PC-3 (cell line): ENCODE data around the gene PRPSAP2. TPM values are rescaled to one million over a fixed set of nuclear protein-coding genes. Genes with fewer than 3 reads are reported as not detected.

Experiments
- ATAC-seq: fragments of 200-7000 bp; cut with Tn5 transposase; 2 replicates; pipeline ENCODE4 v1.9.1; 2020; ENCODE audit warnings: mild to moderate bottlenecking, moderate library complexity
- BruUV-seq: library from RNA; stranded (reverse); fragments of 400-500 nt; replicated peaks from 2 replicates; lab custom pipeline; 2021; lab: Mats Ljungman, UMichigan
- CTCF ChIA-PET: fragments of 300-600 bp; sonication (Branson Sonifier 250); formaldehyde crosslinking; loops from one replicate; lab custom pipeline; 2022; ENCODE audit warnings: antibody characterized with exemption; lab: Charles Lee
- POLR2A ChIA-PET: fragments of 300-600 bp; sonication (Branson Sonifier 250); formaldehyde crosslinking; loops from one replicate; lab custom pipeline; 2022; ENCODE audit warnings: antibody characterized with exemption; ENCODE audit not compliant: unreplicated experiment; lab: Charles Lee
- DNase-seq: peaks from one replicate; pipeline ENCODE4 v3.0.0-alpha.2; 2015
- H2AFZ ChIP-seq: fragments of 300-600 bp; sonication (generic); 2 replicates; pipeline ENCODE4 v1.6.0; 2016; ENCODE audit warnings: antibody characterized with exemption, low read length
- H3F3A ChIP-seq: fragments of 300-600 bp; sonication (generic); one replicate; pipeline ENCODE4 v1.6.0; 2017; ENCODE audit warnings: antibody characterized with exemption, low read length, control low read depth, mild to moderate bottlenecking; ENCODE audit not compliant: unreplicated experiment
- H3K27ac ChIP-seq: fragments of 300-600 bp; sonication (generic); 2 replicates; pipeline ENCODE4 v1.5.1; 2016; ENCODE audit warnings: mild to moderate bottlenecking, low read length
- H3K27me3 ChIP-seq: fragments of 300-600 bp; sonication (generic); 2 replicates; pipeline ENCODE4 v1.6.1; 2016; ENCODE audit warnings: low read length, mixed read lengths
- H3K36me3 ChIP-seq: fragments of 300-600 bp; sonication (generic); 2 replicates; pipeline ENCODE4 v1.6.1; 2016; ENCODE audit warnings: low read depth, mixed run types, low read length, mixed read lengths
- H3K4me1 ChIP-seq: fragments of 300-600 bp; sonication (generic); 2 replicates; pipeline ENCODE4 v1.5.1; 2016; ENCODE audit warnings: low read length; ENCODE audit not compliant: insufficient read depth
- H3K4me2 ChIP-seq: fragments of 300-600 bp; sonication (generic); 2 replicates; pipeline ENCODE4 v1.6.0; 2016; ENCODE audit warnings: low read length
- H3K4me3 ChIP-seq: fragments of 300-600 bp; sonication (generic); 2 replicates; pipeline ENCODE4 v1.5.1; 2016; ENCODE audit warnings: mild to moderate bottlenecking, low read length, mixed read lengths
- H3K79me2 ChIP-seq: fragments of 300-600 bp; sonication (generic); 2 replicates; pipeline ENCODE4 v1.6.1; 2017; ENCODE audit warnings: low read length, mixed read lengths
- H3K9ac ChIP-seq: fragments of 300-600 bp; sonication (generic); 2 replicates; pipeline ENCODE4 v1.6.0; 2016; ENCODE audit warnings: mild to moderate bottlenecking, low read length
- H3K9me2 ChIP-seq: fragments of 300-600 bp; sonication (generic); replicated peaks from 2 replicates; pipeline ENCODE4 v1.6.1; 2016; ENCODE audit warnings: mixed run types, low read length, mixed read lengths
- H3K9me3 ChIP-seq: fragments of 300-600 bp; sonication (generic); 2 replicates; pipeline ENCODE4 v1.6.1; 2016; ENCODE audit warnings: low read length, mixed read lengths
- H4K20me1 ChIP-seq: fragments of 300-600 bp; sonication (generic); 2 replicates; pipeline ENCODE4 v1.6.1; 2016; ENCODE audit warnings: low read length, mixed read lengths
- EZH2 ChIP-seq: fragments of 300-600 bp; sonication (generic); IDR thresholded peaks from one replicate; pipeline ENCODE4 v1.6.1; 2017; ENCODE audit warnings: antibody characterized with exemption, mild to moderate bottlenecking, low read length; ENCODE audit not compliant: unreplicated experiment
- EZH2phosphoT487 ChIP-seq: fragments of 300-600 bp; sonication (generic); IDR thresholded peaks from 2 replicates; pipeline ENCODE4 v1.6.1; 2018; ENCODE audit warnings: mild to moderate bottlenecking, antibody characterized with exemption, low read length, borderline replicate concordance
- intact Hi-C: fragments of 100-400 bp; cut with micrococcal nuclease; formaldehyde crosslinking; loops from 2 replicates; pipeline ENCODE4 v1.9.0; 2023
- total RNA-seq: library from RNA; depleted of rRNA; stranded (reverse); fragments of >200 nt; gene quantifications from 2 replicates; pipeline ENCODE4 v1.2.3, GENCODE V29; 2014
- TF ChIP-seq, protein P1 (sequence below): fragments of 300-600 bp; sonication (generic); conservative IDR thresholded peaks from 2 replicates; pipeline ENCODE4 v1.5.1; 2017; ENCODE audit warnings: antibody characterized with exemption, low read depth, mild to moderate bottlenecking, low read length

PRPSAP2 gene
- total RNA-seq, 1 experiment from 2014 or later, result 81.3 TPM

DNA sequence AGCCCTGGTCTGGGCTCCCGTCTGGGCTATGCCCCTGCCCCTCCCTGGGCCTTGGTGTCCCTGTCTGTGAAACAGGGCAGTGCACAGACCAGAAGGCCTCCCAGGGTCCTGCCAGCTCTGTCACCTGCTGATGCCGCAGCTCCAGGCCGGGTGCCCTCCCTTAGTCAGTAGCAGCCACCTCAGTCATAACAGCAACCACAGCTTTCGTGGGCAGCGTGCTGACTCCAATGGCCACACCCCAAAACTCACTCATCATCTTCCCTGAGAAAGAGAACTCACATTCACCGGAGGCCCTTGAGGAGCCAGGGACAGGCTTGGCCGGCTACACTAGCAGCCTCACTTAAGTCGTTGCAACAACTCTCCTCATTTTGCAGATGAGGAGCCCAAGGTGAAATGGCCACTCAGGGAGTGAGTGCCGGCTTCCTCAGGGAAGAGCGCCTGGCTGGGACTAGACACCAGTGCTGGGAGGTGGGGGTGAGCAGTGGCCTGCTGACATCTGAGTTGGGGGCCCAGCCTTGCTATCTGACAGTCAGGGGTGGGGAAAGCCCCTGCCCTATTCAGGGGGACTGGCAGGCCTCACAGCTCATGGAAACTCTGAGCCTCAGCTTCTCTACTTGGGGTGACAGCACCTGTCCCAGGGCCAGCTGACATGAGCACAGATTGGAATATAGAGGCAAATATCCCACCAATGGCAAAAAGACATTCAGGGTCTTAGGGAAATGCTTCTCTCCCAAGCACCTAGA is 116.6 kb downstream of the PRPSAP2 start:
- no peak for TF ChIP-seq EZH2phosphoT487
- TF ChIP-seq EZH2, result no peak
- TF ChIP-seq, protein P1, sequence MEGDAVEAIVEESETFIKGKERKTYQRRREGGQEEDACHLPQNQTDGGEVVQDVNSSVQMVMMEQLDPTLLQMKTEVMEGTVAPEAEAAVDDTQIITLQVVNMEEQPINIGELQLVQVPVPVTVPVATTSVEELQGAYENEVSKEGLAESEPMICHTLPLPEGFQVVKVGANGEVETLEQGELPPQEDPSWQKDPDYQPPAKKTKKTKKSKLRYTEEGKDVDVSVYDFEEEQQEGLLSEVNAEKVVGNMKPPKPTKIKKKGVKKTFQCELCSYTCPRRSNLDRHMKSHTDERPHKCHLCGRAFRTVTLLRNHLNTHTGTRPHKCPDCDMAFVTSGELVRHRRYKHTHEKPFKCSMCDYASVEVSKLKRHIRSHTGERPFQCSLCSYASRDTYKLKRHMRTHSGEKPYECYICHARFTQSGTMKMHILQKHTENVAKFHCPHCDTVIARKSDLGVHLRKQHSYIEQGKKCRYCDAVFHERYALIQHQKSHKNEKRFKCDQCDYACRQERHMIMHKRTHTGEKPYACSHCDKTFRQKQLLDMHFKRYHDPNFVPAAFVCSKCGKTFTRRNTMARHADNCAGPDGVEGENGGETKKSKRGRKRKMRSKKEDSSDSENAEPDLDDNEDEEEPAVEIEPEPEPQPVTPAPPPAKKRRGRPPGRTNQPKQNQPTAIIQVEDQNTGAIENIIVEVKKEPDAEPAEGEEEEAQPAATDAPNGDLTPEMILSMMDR, result no peak
- CTCF ChIA-PET, result no interaction called here
- ATAC-seq (no peak; the same call in 1 of the 2 replicates), DNase-seq (peak; percentile 53)
- Histone ChIP-seq H3K27me3 (no peaks in the 10 kb centered on the region), H3K4me3 (no peak overlapping the region), H3K4me1 (peaks cover 6% of the 10 kb centered on the region), H3K79me2 (no peaks in the 10 kb centered on the region), H2AFZ (no peak overlapping the region), H3F3A (no peaks in the 10 kb centered on the region), H3K4me2 (no peak overlapping the region), H3K9me2 (no peaks in the 10 kb centered on the region), H3K27ac (no peak overlapping the region), H3K9ac (no peak overlapping the region), H3K9me3 (no peaks in the 10 kb centered on the region), H3K36me3 (no peaks in the 10 kb centered on the region), H4K20me1 (no peaks in the 10 kb centered on the region)
- POLR2A ChIA-PET, result no interaction called here
- intact Hi-C loops, result no loop called here
- no TSS peak for BruUV-seq

DNA sequence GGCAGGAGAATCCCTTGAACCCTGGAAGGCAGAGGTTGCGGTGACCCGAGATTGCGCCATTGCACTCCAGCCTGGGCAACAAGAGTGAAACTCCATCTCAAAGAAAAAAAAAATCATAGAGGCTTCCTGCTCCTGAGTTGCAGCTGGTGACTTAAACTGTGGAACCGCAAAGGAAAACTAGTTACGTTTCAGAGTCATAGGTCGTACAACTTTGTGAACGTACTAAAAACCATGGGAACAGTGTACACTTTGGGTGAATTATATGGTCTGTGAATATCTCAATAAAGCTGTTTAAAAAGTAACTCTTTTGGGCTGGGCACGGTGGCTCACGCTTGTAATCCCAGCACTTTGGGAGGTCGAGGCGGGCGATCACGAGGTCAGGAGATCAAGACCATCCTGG is 117.7 kb downstream of the PRPSAP2 start:
- H3K9me3 ChIP-seq, result no peaks in the 10 kb centered on the region
- H3K36me3 ChIP-seq, result no peaks in the 10 kb centered on the region
- no peaks in the 10 kb centered on the region for H4K20me1 ChIP-seq
- BruUV-seq, result no TSS peak
- ATAC-seq, result no peak
- H3K4me3 ChIP-seq, result no peak overlapping the region
- no peak overlapping the region for H2AFZ ChIP-seq
- H3K4me2 ChIP-seq, result no peak overlapping the region
- CTCF ChIA-PET, result no interaction called here
- H3F3A ChIP-seq, result no peaks in the 10 kb centered on the region
- no peaks in the 10 kb centered on the region for H3K9me2 ChIP-seq
- intact Hi-C loops, result no loop called here
- H3K27ac ChIP-seq, result no peak overlapping the region
- H3K4me1 ChIP-seq, result no peaks in the 10 kb centered on the region
- TF ChIP-seq, protein P1, result no peak
- TF ChIP-seq EZH2 (no peak), EZH2phosphoT487 (no peak)
- H3K27me3 ChIP-seq, result no peaks in the 10 kb centered on the region
- no peak overlapping the region for H3K9ac ChIP-seq
- no peaks in the 10 kb centered on the region for H3K79me2 ChIP-seq
- POLR2A ChIA-PET, result no interaction called here
- no peak for DNase-seq

DNA sequence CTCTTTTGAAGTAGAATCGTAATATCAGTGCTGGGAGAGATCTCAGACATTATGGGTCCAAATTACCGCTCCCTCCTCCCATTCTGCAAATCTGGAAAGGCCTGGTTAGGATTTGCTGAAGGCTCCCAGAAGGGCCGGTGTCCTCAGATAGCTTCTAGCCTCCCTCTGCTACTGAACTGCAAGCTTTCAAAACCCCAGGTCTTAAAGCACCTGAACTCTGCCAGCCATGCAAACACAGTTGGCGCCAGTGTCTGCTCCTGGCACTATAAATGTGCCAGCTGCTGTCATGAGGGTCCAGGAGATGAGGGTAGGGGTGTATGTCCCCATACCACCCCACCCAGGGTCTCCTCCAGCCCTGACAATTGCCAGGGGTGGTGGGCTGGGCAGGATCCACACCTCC is 118.3 kb downstream of the PRPSAP2 start:
- CTCF ChIA-PET, result interaction anchor here (0.7 kb wide), 1 partner anchor 24 kb away, joined by 5 read pairs; the partner anchor contains the start of gene SLC5A10
- BruUV-seq, result no TSS peak
- POLR2A ChIA-PET, result no interaction called here

More for the DNA sequence above, 118.3 kb downstream of the PRPSAP2 start:
- Histone ChIP-seq H2AFZ (no peak overlapping the region), H3K4me1 (peaks cover 4% of the 10 kb centered on the region), H3K9me2 (no peaks in the 10 kb centered on the region), H3K9me3 (no peaks in the 10 kb centered on the region), H3K36me3 (no peaks in the 10 kb centered on the region), H3K27ac (no peak overlapping the region), H3K27me3 (no peaks in the 10 kb centered on the region), H3K9ac (no peak overlapping the region), H3K79me2 (no peaks in the 10 kb centered on the region), H4K20me1 (no peaks in the 10 kb centered on the region), H3K4me2 (no peak overlapping the region), H3F3A (no peaks in the 10 kb centered on the region), H3K4me3 (no peak overlapping the region)
- intact Hi-C loops, result no loop called here
- TF ChIP-seq EZH2phosphoT487, result no peak
- no peak for TF ChIP-seq EZH2
- ATAC-seq (no peak), DNase-seq (no peak)
